NCI-H146 treated with DMSO at 0.1 percent for 48 hours (cell line): ENCODE results near the gene CXorf38.
"Not testable (repeated sequence)": the region's sequence is repeated elsewhere in the genome, so short reads cannot be mapped to it uniquely, and the experiment has no call there.

Source experiments
- DNase-seq: peaks from one replicate; lab custom pipeline; 2025; ENCODE audit not compliant: unreplicated experiment; lab: John Stamatoyannopoulos, UW

The CXorf38 gene

GRCh38 chrX:40632199-40632598, 15.2 kb downstream of the CXorf38 start:
- DNase-seq, result no peak

- no peak for DNase-seq
Measured at GRCh38 chrX:40628506-40628905, 18.9 kb downstream of the CXorf38 start.

DNA sequence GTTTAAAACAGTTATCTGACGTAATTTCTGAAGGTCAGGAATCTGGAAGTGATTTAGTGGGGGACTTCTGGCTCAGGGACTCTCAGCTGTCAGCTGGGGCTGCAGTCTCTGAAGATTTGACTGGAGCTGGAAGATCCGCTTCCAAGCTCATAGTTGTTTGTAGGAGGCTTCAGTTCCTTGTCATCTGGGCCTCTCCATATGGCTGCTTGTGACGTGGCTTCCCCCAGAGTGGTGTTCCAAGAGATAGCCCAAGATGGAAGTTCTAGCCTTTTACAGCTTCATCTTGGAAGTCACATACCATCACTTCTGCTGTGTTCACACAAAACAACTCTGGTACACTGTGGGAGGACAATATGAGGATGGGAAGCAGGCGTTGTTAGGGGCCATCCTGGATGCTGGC, 22.1 kb downstream of the CXorf38 start:
- DNase-seq, result no peak

DNA sequence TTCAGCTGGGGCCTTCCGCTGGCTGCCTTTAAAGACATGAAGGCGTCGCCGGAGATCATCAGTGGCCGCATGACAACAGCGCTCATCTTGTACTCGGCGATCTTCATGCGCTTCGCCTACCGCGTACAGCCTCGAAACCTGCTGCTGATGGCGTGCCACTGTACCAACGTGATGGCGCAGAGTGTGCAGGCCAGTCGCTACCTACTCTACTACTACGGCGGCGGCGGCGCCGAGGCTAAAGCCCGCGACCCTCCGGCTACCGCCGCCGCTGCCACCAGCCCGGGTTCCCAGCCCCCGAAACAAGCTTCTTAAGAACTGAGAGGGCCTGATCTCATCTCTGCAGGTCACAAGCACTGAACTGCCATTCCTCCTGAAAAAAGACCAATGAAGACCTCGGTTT, 23.7 kb downstream of the CXorf38 start:
- no peak for DNase-seq

DNA sequence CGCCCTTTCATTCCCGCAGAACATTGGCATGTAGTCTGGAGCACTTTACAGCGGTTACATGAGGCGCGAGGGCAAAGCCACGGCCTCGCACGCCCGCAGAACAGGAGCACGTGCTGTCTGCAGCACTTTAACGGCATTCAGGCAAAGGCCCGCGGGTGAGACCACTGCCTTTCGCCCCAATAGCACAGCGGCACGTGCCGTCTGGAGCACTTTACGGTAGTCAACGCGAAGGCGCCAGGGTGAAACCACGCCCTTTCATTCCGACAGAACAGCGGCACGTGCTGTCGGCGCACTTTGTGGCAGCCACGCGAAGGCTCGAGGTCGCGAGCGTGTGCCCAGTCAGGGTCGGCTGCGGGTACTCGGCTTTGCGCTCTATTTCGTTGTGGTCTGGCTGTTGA, 24.2 kb downstream of the CXorf38 start, which contains the start of gene MPC1L:
MPC1L (plus strand) TSS at position 290 of the 398 bp plus-strand sequence. CDS start 138 bp downstream, outside the sequence.
- no peak for DNase-seq

GRCh38 chrX:40622479-40623138, 24.8 kb downstream of the CXorf38 start:
- no peak for DNase-seq

- no peak for DNase-seq
Measured at GRCh38 chrX:40617566-40617965, 29.8 kb downstream of the CXorf38 start.

- DNase-seq, result no peak
Measured at GRCh38 chrX:40615976-40616375, 31.4 kb downstream of the CXorf38 start.

DNA sequence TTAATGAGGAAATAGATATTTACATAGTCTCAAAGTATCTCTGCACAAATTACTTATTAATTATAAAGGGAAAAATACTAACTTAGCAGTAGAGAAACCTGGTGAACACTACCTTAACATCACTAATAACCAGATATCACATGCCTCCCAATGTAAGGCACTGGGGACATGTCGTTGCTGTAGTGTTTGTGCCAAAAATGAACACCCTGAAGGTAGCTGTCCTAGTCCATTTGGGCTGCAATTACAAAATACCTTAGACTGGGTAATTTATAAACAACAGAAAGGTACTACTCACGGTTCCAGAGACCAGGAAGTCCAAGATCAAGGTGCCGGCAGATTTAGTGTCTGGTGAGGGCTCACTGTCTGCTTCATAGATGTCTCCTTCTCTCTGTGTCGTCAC, 34.9 kb downstream of the CXorf38 start:
- no peak for DNase-seq

GRCh38 chrX:40607381-40607780, 40.0 kb downstream of the CXorf38 start:
- no peak for DNase-seq

GRCh38 chrX:40603446-40603845, 43.9 kb downstream of the CXorf38 start:
- no peak for DNase-seq

DNA sequence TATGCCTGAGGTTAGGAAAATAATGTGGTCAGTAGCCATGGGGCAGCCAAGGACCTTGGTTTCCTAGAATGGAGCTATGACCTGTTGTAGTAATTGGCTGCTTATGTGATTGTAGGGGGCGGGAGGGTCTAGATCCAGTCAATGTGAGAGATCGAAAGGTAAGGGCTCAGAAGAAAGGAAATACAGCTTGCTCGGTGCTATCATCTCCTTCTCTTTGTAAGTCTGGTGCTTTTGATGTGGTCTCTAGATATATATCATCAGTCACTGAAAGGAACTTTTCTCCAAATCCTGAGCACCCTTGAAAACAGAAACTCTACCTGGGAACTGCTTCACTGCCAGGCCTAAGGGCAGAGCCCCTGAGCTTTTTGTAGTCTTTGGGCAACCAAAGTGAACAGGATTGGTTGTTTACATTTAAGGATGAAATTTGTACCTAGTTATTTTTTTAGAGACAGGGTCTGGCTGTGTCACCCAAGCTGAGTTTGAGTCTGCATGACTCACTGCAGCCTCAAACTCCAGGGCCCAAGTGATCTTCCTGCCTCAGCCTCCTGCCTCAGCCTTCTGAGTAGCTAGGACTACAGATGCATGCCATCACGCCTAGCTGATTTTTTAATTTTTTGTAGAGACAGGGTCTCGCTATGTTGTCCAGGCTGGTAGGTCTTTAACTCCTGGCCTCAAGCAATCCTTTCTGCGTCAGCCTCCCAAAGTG, 57.6 kb downstream of the CXorf38 start:
- not testable (repeated sequence) for DNase-seq

DNA sequence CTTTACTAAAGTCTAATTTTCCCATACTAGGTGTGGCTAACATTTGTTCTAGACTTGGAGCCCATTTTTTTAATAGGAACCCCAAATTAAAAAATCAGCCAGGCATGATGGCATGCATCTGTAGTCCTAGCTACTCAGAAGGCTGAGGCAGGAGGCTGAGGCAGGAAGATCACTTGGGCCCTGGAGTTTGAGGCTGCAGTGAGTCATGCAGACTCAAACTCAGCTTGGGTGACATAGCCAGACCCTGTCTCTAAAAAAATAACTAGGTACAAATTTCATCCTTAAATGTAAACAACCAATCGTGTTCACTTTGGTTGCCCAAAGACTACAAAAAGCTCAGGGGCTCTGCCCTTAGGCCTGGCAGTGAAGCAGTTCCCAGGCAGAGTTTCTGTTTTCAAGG, 59.7 kb downstream of the CXorf38 start:
- not testable (repeated sequence) for DNase-seq

DNA sequence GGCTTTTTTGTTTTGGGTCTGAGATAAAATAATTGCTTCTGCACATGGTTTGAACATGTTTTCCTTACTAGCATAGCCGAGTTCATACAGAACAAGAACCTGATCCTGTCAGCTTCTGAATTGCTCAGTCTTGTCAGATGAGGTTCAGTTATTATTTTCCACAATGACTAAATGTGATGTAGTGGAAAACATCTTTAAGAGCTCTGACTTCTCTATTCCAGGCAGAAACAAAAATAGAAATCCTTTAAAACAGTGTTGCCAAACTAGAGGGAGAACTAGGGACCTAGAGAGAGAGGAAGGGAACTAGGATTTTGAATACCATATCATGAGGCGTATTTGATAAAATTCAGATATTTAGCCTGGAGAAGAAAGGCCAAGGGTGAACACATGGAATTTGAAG, 64.5 kb downstream of the CXorf38 start:
- no peak for DNase-seq

GRCh38 chrX:40582178-40582577, 65.2 kb downstream of the CXorf38 start:
- DNase-seq, result not testable (repeated sequence)

GRCh38 chrX:40581336-40581920, 65.9 kb downstream of the CXorf38 start:
- no peak for DNase-seq

DNA sequence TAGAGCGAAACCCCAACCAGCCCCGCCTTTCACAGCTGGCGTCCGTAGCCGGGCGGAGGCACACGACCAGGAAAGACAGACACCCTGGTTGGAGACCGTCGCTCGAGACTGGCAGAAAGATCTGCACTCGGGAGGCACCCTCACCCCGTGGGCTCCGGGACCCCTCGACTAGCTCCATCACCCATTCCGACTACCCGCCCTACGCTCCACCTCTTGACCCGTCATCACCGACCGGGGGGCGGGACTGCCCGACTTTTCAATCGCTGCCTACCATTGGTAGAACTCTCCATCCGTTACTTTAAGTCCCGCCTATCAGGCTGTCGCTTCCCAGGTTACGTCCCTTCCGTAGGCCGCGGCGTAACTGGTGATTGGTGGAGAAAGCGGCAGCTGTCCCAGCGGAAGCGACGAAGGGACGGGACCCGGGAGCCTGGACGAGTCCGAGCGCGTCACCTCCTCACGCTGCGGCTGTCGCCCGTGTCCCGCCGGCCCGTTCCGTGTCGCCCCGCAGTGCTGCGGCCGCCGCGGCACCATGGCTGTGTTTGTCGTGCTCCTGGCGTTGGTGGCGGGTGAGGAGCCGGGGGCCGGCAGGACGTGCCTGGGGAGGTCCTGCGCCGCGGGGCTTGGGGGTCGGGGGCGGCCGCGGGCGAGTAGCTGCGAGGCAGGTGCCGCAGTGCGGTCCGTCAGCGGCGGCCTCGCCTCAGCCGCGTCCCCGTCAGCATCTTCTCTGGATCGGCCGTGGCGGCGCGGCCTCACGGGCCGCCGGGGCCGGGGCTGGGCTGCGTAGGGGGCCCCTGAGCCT, 66.6 kb downstream of the CXorf38 start, which contains the start of gene ATP6AP2:
ATP6AP2 (plus strand) TSS at position 434 of the 799 bp plus-strand sequence; CDS start at position 530, 96 bp downstream.
- DNase-seq, result peak; percentile 89

DNA sequence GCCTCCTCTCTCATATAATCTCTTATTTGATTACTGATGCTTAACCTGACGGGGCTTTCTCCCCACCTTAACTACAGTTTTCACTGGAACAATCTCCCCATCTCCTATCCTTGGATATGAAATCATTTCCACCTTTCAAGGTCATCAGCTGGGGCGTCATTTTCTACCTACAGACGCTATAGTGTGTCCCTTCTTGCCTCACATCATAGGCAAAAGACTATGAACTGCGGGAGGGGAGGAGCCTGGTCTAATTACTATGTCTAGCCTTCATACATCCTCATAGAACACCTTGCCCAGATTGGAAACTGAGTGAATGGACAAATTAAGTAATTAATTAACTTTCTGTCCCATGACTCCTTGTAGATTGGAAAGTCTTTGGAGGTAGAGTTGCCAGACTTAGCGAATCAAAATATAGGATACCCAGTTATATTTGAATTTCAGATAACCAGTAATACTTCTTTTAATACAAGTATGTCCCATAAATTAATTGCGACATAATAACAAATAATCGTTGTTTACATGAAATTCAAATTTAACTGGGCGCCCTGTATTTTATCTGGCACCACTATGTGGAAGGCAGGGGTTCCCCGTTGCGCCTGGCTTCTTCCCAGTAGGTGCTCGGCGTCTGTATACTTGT, 67.3 kb downstream of the CXorf38 start:
- no peak for DNase-seq

DNA sequence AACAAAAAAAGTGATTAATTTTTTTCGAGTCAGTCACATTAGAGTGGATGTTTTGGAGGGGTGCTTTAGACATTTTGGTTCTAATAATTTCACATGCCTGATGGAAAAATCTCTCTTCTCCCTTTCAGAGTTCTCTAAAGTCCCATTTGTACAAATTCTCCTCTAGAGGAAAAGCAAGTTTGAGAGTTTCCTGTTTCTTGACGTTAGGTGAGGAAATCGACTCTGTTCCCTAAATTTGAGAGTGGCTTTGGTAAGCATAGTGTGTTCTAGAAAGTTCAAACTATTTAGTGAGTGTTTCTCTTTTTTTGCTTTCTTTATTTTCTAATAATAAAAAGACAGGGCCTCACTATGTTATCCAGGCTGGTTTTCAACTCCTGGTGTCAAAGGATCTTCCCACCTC, 68.2 kb downstream of the CXorf38 start:
- DNase-seq, result no peak

- no peak for DNase-seq
Measured at GRCh38 chrX:40578039-40578695, 69.2 kb downstream of the CXorf38 start.
